CD14-positive monocyte (primary cell): Measurements from ENCODE around the gene IGLL1. TPM values are rescaled to one million over a fixed set of nuclear protein-coding genes. Genes with fewer than 3 reads are reported as not detected.
"Not testable (repeated sequence)": the region's sequence is repeated elsewhere in the genome, so short reads cannot be mapped to it uniquely, and the experiment has no call there.

Source experiments
- DNase-seq, 3 donors: peaks; one replicate each; pipeline ENCODE4 v3.0.0-alpha.2; 2011 to 2022
- H2AFZ ChIP-seq: 2 replicates; pipeline ENCODE4 v1.6.0; 2012; ENCODE audit warnings: mild to moderate bottlenecking, low read depth, low read length, inconsistent platforms; ENCODE audit not compliant: insufficient read depth, poor library complexity, severe bottlenecking
- H3K27ac ChIP-seq, 2 donors: 1 replicate in 1 of 2; 2 replicates in 1 of 2; pipeline ENCODE4 v1.5.1; 2012 to 2013; ENCODE audit warnings: low read length in 2 of 2, control low read depth in 1 of 2, inconsistent platforms in 1 of 2, low read depth in 1 of 2, mild to moderate bottlenecking in 1 of 2
- H3K27me3 ChIP-seq, 2 donors: one replicate each; pipeline versions ENCODE4 v1.6.0 to v1.6.1; 2011 to 2013; ENCODE audit warnings: low read length in 2 of 2; ENCODE audit not compliant: control insufficient read depth in 2 of 2, insufficient read depth in 2 of 2
- H3K36me3 ChIP-seq, 2 donors: replicated peaks in 1 of 2; 1 replicate in 1 of 2; 2 replicates in 1 of 2; pipeline versions ENCODE4 v1.5.1 to v1.6.1; 2012 to 2013; ENCODE audit warnings: low read length in 2 of 2, control low read depth in 1 of 2, inconsistent platforms in 1 of 2, mild to moderate bottlenecking in 1 of 2; ENCODE audit not compliant: insufficient read depth in 2 of 2, control insufficient read depth in 1 of 2
- H3K4me1 ChIP-seq, 2 donors: 1 replicate in 1 of 2; 2 replicates in 1 of 2; pipeline versions ENCODE4 v1.5.1 to v1.6.1; 2012 to 2013; ENCODE audit warnings: low read length in 2 of 2, control low read depth in 1 of 2, inconsistent platforms in 1 of 2, mild to moderate bottlenecking in 1 of 2, moderate library complexity in 1 of 2; ENCODE audit not compliant: insufficient read depth in 2 of 2, control insufficient read depth in 1 of 2
- H3K4me2 ChIP-seq: replicated peaks from 2 replicates; pipeline ENCODE3; 2012; ENCODE audit warnings: low read length, moderate library complexity, mild to moderate bottlenecking; ENCODE audit not compliant: poor library complexity, severe bottlenecking; ENCODE audit errors: extremely low read depth
- H3K4me3 ChIP-seq, 3 experiments: fragments of 200-600 bp in 1 of 3; sonication (generic) in 1 of 3; replicated peaks in 1 of 3; 1 replicate in 2 of 3; 2 replicates in 1 of 3; pipeline ENCODE4 v1.5.1; 2011 to 2013; ENCODE audit warnings: low read length in 3 of 3, mild to moderate bottlenecking in 3 of 3, control low read depth in 2 of 3, low read depth in 2 of 3, inconsistent platforms in 1 of 3, moderate library complexity in 1 of 3
- H3K79me2 ChIP-seq: 2 replicates; pipeline ENCODE4 v1.6.0; 2012; ENCODE audit warnings: mild to moderate bottlenecking, control low read depth, inconsistent platforms, low read length, moderate library complexity; ENCODE audit not compliant: insufficient read depth
- H3K9ac ChIP-seq: 2 replicates; pipeline ENCODE4 v1.6.0; 2017; ENCODE audit warnings: low read length, mild to moderate bottlenecking; ENCODE audit not compliant: insufficient read depth, poor library complexity, severe bottlenecking
- H3K9me3 ChIP-seq, 2 donors: replicated peaks in 1 of 2; 1 replicate in 1 of 2; 2 replicates in 1 of 2; pipeline versions ENCODE4 v1.5.1 to v1.6.1; 2012 to 2013; ENCODE audit warnings: low read length in 2 of 2, control low read depth in 1 of 2; ENCODE audit not compliant: control insufficient read depth in 1 of 2, insufficient read depth in 1 of 2
- H4K20me1 ChIP-seq: 2 replicates; pipeline ENCODE4 v1.6.0; 2012; ENCODE audit warnings: mild to moderate bottlenecking, low read length, control low read depth, moderate library complexity; ENCODE audit not compliant: insufficient read depth
- H3K27ac Mint-ChIP-seq, 7 donors: one replicate each; pipeline ENCODE4 v1.8.0; 2020; ENCODE audit warnings: mild to moderate bottlenecking in 7 of 7, mixed read lengths in 7 of 7, moderate library complexity in 6 of 7, inconsistent platforms in 2 of 7
- H3K27me3 Mint-ChIP-seq, 3 donors: one replicate each; pipeline ENCODE4 v1.8.0; 2021 to 2022; ENCODE audit warnings: low read depth in 3 of 3, mild to moderate bottlenecking in 3 of 3, mixed read lengths in 3 of 3, moderate library complexity in 3 of 3, inconsistent platforms in 1 of 3
- H3K36me3 Mint-ChIP-seq, 2 donors: one replicate each; pipeline ENCODE4 v1.8.0; 2020; ENCODE audit warnings: mixed read lengths in 2 of 2, inconsistent platforms in 1 of 2, mild to moderate bottlenecking in 1 of 2
- H3K4me1 Mint-ChIP-seq: one replicate; pipeline ENCODE4 v1.8.0; 2020; ENCODE audit warnings: mild to moderate bottlenecking, mixed read lengths
- H3K4me3 Mint-ChIP-seq, 2 donors: one replicate each; pipeline ENCODE4 v1.8.0; 2020; ENCODE audit warnings: mild to moderate bottlenecking in 2 of 2, mixed read lengths in 2 of 2, moderate library complexity in 1 of 2
- H3K9me3 Mint-ChIP-seq, 7 donors: one replicate each; pipeline ENCODE4 v1.8.0; 2020 to 2022; ENCODE audit warnings: mixed read lengths in 7 of 7, mild to moderate bottlenecking in 6 of 7, moderate library complexity in 6 of 7, inconsistent platforms in 2 of 7
- CTCF ChIP-seq: fragments of 200-600 bp; IDR thresholded peaks from one replicate; pipeline ENCODE4 v1.8.0; 2022; ENCODE audit warnings: antibody characterized with exemption, mild to moderate bottlenecking
- WGBS: methylation state at CpG from one replicate; pipeline ENCODE4 v1.1.5; 2013; ENCODE audit warnings: missing lambda C conversion rate; ENCODE audit not compliant: insufficient coverage; 5-methylcytosine and 5-hydroxymethylcytosine counted together
- intact Hi-C, 2 donors: fragments of 100-400 bp; cut with micrococcal nuclease; formaldehyde crosslinking; loops; one replicate each; pipeline versions ENCODE4 v1.15.0 to v1.15.1; 2023
- polyA plus RNA-seq, 3 donors: library from polyadenylated mRNA; depleted of rRNA in 1 of 3; unstranded in 2 of 3; stranded (reverse) in 1 of 3; fragments of 300-500 nt in 2 of 3; fragments of >200 nt in 1 of 3; fragmentation: Illumina TruSeq in 2 of 3; gene quantifications; 1 replicate in 2 of 3; 2 replicates in 1 of 3; pipeline ENCODE4 v1.2.3, GENCODE V29; 2012 to 2021

IGLL1 gene
- polyA plus RNA-seq, 3 donors = not detected

GRCh38 chr22:23544852-23545251 lies 35.2 kb downstream of the IGLL1 start:
- Histone ChIP-seq H3K79me2 (no peaks in the 10 kb centered on the region), H3K27me3 (no peaks in the 10 kb centered on the region), H3K27ac (no peak overlapping the region), H4K20me1 (no peaks in the 10 kb centered on the region), H3K4me2 (no peak overlapping the region), H3K9me3 (peaks cover 9 to 21% of the 10 kb centered on the region in 2 donors), H3K9ac (no peak overlapping the region), H3K4me3 (no peak overlapping the region), H3K36me3 (no peaks in the 10 kb centered on the region), H2AFZ (no peak overlapping the region), H3K4me1 (no peaks in the 10 kb centered on the region)
- no peaks in the 10 kb centered on the region for H3K4me1 Mint-ChIP-seq
- WGBS = 100% methylated on average over 1 of the region's 2 CpGs
- no peak overlapping the region for H3K27ac Mint-ChIP-seq
- H3K36me3 Mint-ChIP-seq = no peaks in the 10 kb centered on the region
- intact Hi-C loops = loop anchor here in 1 of 2 donors (5.0 kb wide), 1 partner anchor 302 kb away; no protein-coding TSS in a partner anchor
- peaks cover 2 to 27% (median 20%) of the 10 kb centered on the region in 7 donors for H3K9me3 Mint-ChIP-seq
- no peak for DNase-seq
- no peak overlapping the region for H3K4me3 Mint-ChIP-seq
- peaks cover 3% of the 10 kb centered on the region in 3 donors for H3K27me3 Mint-ChIP-seq
- no peak for TF ChIP-seq CTCF

- H3K4me3 ChIP-seq, H3K27ac ChIP-seq, H3K27ac Mint-ChIP-seq, H3K27me3 Mint-ChIP-seq, H3K27me3 ChIP-seq, H4K20me1 ChIP-seq, H3K79me2 ChIP-seq, H3K36me3 ChIP-seq, H2AFZ ChIP-seq, DNase-seq, H3K4me1 ChIP-seq, H3K4me1 Mint-ChIP-seq, H3K4me2 ChIP-seq, intact Hi-C loops, H3K9ac ChIP-seq, H3K36me3 Mint-ChIP-seq, H3K4me3 Mint-ChIP-seq: not testable (repeated sequence)
- peaks cover 9 to 12% of the 10 kb centered on the region in 2 donors for H3K9me3 ChIP-seq
- no CpG with 5 or more reads among the region's 1 CpG for WGBS
- H3K9me3 Mint-ChIP-seq = peaks cover 2 to 17% (median 15%) of the 10 kb centered on the region in 7 donors
Observed at GRCh38 chr22:23543506-23544000, 36.5 kb downstream of the IGLL1 start.
